Stimulated activated CD4-positive, alpha-beta T cell treated with anti-CD3 and anti-CD28 coated beads, TNF-alpha, amount 100 ng/mL, for 1 hour (primary cell): Measurements from ENCODE around the gene ALG3.
"Not testable (repeated sequence)": the region's sequence is repeated elsewhere in the genome, so short reads cannot be mapped to it uniquely, and the experiment has no call there.

Experiments
- DNase-seq, 3 donors: peaks; one replicate each; pipeline ENCODE4 v3.0.0-alpha.2; 2020; ENCODE audit warnings: low read depth in 3 of 3, low spot score in 1 of 3

ALG3 gene

DNA sequence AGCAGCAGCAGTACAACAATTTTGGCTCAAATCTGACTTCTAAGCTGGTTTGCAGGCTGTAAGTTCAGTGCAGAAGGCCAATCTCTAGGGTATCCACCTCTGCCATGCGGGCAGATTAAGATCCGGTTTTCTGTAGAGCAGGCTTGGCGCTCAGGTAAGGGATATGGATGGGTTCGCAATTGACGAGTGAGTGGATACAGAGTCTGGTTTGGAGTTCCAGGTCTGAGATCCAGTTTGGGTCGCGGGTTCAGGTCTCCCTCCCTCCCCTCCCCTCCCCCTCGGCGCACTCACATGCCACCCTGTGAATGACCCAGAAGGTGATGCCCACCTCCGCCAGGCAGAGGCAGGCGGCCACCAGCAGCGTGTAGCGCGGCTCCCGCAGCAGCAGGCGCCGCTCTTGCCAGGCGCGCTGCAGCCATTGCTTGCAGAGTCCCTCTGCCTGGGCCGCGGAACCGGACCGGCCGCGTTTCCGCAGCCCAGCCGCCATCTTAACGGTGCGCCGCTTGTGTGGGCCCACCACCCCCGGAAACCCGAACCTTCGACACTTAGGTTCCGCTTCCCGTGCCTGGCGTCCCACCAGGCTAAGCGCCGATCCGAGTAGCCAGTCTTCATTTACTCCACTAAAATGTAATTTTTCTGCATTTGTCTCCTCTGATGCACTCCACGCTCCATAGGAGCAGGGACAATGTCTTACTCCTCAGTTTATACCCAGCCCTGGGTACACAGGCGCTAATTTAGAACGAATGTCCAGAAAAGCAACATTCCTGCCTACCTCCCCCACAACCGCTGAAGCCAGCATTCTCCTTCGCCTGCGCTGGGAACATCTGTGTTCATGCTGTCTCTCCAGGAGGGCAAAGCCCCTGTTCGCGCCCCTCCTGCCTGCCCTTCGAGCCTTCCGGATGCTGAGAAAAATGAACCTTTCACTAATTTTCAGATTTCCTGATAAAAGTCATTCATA lies at the start of gene ALG3:
Gene ALG3, minus strand, starts transcription at position 509 of the 958 bp plus-strand sequence. Its CDS starts 22 bp downstream, at position 487.
- peak; percentile 65 to 84 (median 77) for DNase-seq

DNA sequence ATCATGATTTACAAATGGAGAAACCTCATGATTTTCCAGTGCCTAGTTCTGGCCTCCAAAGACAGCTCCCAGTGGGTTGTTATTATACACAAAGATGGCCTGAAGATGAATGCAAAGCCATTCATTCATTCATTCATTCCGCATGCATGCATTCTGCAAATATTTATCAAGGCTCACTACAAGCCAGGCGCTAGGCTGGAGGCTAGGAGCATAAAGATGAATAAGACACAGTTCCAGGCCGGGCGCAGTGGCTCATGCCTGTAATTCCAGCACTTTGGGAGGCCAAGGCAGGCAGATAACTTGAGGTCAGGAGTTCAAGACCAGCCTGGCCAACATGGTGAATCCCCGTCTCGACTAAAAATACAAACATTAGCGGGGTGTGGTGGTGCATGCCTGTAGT lies 47.9 kb upstream of the ALG3 start:
- no peak for DNase-seq

DNA sequence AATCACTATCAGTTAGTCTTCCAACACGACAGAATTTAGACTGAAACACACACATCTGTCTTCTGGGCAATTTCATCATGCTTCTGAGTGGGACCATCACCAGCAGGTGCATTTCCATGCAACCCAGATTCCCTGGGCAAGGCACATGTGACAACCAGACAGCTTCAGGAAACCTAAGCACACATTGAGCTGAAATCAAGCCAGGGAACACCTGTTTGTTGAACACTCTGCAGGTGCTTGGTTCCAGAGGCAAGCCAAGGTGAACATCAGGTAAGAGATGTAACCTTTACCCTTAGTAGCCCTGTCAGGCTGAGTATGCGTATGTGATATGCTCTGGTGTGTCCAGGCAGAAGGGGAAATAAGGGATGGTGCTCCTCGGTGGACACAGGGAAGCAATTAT lies 47.0 kb upstream of the ALG3 start:
- no peak for DNase-seq

DNA sequence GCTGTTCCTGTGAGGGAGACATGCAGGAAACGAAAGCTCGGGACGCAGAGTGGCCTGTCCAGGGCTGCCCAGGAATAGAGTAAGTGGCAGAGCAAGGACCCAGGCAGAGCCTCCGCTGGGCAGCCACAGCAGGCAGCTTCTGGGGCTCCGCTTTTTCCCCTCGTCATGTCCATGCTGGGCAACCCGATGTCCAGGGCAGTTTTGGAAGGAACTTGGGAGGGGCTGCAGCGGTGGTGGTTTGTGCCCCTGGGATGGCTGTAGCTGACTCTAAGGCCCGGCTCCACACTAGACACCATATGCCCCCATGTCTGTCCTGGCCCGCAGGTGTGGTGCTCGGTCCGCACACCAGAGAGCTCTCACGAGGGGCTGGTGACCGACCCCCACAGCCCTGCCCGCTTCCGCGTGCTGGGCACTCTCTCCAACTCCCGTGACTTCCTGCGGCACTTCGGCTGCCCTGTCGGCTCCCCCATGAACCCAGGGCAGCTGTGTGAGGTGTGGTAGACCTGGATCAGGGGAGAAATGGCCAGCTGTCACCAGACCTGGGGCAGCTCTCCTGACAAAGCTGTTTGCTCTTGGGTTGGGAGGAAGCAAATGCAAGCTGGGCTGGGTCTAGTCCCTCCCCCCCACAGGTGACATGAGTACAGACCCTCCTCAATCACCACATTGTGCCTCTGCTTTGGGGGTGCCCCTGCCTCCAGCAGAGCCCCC lies 43.1 kb upstream of the ALG3 start:
- no peak for DNase-seq

DNA sequence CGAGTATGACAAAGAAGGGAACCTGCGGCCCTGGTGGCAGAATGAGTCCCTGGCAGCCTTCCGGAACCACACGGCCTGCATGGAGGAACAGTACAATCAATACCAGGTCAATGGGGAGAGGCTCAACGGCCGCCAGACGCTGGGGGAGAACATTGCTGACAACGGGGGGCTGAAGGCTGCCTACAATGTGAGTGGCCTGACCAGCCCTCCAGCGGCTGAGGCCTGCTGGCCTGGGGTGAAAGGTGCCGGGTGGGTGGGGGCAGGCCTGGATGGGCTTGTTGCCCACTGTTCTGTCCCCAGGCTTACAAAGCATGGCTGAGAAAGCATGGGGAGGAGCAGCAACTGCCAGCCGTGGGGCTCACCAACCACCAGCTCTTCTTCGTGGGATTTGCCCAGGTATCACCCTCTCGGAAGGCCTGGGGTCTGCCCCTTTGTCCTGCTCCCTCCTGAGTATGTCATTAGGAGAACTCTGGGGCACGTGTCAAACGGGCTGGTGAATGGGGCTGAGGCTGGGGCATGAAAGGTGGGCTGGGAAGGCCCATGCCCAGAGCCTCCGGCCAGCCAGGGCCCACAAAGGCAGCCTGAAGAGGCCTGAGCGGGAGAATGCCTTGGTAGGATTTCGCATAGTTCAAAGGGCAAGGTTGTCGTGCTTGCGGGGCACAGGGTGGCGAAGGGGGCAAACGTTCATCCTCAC lies 42.4 kb upstream of the ALG3 start:
- DNase-seq, result no peak

DNA sequence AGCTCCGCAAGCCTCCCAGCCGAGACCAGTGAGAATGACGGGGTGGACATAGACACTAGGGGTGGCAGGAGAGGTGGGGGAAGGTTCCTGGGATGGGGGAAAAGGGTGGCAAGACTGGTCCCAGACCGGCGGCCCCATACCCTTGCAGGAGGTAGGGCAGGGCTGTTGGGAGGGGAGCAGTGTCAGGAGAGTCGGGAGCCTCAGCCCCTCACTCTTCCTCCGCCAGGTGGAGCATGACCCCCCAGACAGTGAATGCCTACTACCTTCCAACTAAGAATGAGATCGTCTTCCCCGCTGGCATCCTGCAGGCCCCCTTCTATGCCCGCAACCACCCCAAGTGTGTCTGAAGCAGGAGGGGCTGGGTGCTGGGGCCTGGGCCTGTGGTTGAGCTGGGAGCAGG lies 41.6 kb upstream of the ALG3 start:
- DNase-seq, result no peak

DNA sequence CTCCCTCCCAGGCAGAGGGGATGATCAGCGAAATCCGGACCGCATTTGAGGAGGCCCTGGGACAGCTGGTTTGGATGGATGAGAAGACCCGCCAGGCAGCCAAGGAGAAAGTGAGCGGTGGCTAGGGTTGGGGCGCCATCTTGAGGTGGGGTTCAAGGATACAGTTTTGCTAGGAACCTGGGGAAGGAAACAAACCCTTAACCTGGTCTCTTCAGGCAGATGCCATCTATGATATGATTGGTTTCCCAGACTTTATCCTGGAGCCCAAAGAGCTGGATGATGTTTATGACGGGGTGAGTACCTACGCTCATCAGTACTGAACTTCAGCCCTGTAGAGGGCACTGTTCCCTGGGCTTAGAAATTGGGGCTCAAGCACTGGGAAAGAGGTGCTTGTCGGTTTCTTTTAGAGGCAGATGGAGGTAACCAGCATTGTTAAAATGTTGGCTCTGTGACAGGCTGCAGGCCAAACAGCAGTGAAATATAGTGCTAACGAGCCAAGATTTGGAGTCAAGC lies 40.7 kb upstream of the ALG3 start:
- DNase-seq, result peak in 2 of 3 donors; percentile 20 to 61

DNA sequence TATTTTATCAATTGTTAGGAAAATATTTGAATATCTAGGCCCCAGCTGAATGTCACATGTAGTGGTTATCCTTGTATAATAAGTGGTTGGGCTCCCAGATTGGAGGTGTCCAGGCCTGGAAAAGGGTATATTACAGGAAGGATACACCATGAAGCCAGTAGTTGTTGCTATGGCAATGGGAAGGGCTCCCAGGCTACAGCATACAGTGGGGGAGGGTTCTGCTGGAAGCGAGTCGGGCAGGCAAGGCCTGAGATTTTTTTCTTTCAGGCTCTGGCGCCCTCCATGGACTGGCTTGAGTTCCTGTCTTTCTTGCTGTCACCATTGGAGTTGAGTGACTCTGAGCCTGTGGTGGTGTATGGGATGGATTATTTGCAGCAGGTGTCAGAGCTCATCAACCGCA lies 35.9 kb upstream of the ALG3 start:
- DNase-seq, result no peak

DNA sequence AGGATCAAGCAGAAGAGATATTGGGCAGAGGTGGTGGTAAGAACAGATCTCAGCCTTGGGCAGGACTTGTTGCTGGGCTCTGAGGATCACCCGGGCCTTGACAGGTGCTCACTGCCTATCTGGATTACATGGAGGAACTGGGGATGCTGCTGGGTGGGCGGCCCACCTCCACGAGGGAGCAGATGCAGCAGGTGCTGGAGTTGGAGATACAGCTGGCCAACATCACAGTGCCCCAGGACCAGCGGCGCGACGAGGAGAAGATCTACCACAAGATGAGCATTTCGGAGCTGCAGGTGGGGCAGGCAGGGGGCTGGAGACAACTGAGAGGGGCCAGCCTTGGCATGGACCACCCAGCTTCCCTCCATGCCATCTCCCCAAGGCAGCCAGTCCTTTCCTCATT lies 34.9 kb upstream of the ALG3 start:
- no peak for DNase-seq

DNA sequence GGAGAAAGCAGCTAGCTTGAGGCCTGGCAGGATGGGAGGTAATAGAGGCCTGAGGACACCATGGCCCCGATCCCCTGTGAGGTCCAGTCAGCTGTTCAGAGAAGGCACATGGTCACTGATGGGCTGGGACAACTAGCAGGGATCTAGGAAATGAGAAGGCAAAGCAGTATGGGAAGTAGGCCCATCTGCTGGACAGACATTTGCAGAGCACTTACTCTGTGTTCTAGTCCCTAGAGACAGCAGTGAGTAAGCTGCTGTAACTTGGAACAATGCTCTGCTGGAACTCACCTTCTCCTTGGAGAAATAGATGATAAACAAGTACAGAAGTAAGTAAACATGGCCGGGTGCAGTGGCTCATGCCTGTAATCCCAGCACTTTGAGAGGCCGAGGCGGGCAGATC lies 34.2 kb upstream of the ALG3 start:
- DNase-seq, result no peak

DNA sequence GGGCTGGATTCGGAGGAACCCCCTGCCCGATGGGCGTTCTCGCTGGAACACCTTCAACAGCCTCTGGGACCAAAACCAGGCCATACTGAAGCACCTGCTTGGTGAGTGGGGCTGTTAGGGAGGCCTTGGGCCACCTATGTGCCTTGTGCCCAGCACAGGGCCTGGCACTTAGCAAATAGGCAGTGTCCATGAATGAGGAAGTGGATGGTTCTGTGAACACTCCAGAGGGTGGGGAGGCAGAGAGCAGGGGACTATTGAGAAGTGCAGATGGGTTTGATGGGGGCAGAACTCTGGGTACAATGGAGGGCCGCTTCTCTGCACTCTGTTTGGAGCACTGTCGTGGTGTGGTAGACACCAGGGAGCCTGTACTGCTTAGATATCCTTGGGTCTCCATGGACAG lies 28.6 kb upstream of the ALG3 start:
- no peak for DNase-seq

DNA sequence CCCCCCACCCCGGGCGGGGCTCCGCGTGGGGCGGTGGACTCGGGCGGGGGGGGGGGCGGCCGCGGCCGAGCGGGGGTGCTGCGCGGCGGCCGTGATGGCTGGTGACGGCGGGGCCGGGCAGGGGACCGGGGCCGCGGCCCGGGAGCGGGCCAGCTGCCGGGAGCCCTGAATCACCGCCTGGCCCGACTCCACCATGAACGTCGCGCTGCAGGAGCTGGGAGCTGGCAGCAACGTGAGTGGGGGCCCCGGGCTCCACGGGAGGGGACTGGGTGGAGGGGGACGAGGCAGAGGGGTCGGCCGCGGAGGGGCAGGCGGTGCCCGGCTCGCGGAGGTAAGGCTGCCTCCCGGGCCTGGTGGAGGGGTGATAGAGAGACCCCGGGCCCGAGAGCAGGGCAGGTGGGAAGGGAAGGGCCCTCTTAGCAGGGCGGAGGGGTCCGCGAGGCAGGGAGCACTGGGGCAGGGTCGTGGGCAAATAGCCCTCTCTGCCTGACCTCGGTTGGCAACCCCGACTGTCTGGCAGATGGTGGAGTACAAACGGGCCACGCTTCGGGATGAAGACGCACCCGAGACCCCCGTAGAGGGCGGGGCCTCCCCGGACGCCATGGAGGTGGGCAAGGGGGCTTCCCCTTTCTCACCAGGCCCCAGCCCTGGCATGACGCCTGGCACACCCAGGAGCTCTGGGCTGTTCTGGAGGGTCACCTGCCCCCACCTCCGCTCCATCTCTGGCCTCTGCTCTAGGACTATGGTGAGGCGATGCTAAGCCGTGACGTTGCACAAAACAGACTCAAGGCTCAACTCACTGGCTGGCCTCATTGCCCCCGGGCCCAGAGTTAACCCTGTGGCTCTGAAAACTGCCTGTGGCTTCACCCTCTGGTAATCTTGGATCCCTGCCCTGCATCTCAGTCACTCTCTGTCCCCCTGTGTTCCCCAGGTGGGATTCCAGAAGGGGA lies 27.5 kb upstream of the ALG3 start, which contains the start of gene ECE2:
Gene ECE2, plus strand, starts transcription at position 62 of the 950 bp plus-strand sequence. Its CDS starts 132 bp downstream, at position 194.
- DNase-seq, result no peak

DNA sequence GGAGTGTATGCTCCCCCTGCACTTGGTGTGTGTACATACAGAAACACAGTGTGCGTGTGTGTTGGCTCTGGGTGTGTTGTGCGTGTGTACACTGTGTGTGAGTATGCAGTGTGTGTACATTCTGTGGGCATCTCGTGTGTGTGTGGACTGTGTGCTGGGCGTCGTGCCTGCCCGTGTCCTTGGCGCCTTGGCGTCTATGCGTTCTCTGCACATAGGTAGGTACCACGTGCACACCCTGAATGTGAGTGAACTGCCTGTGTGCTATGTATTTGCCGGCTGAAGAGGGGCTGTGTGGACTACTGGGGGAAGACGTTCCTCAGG lies 26.6 kb upstream of the ALG3 start:
- no peak for DNase-seq

DNA sequence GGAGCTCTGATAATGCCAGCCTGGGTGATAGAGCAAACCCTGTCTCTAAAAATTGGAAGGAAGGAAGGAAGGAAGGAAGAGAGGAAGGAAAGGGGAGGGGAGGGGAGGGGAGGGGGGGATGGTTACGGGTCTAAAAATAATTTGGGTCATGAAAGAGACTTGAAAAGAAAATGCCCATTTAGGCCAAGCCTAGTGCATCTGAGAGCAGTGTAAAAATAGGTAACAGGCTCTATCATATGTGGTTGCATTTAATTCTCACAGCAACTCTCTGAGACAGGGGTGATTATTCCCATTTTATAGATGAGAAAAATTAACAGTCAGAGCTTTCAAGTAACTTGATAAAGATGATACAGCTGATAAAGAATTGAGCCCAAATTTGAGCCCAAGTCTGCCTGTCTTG lies 23.5 kb upstream of the ALG3 start:
- DNase-seq, result no peak

DNA sequence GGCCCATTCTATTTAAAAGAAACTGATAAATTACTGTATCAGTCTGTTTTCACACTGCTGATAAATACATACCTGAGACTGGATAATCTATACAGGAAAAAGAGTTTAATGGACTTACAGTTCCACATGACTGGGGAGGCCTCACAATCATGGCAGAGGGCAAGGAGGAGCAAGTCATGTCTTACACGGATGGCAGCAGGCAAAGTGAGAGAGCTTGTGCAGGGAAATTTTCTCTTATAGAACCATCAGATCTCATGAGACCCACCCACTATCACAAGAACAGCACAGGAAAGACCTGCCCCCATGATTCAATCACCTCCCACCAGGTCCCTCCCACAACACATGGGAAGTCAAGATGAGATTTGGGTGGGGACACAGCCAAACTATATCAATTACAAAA lies 18.5 kb upstream of the ALG3 start:
- DNase-seq, result not testable (repeated sequence)

DNA sequence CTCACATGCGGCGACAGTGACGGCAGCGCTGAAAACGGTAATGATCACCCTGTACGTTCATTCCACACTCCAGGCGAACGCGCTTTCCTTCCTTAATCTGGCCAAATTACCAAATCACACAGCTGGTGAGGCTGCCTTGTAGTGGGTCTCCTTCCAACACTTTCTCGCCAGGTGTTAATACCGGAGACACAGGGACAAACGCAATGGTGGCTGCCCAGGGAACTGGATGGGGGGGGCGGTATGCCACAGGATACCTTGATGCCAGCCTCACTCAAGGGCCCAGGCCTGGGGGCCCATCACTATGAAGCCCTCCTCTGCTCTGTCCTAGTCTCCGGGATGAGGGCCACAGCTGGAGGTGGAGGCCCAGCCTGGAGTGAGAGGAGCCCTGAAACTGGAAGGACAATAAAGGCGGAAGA lies 14.0 kb upstream of the ALG3 start:
- DNase-seq, result no peak

DNA sequence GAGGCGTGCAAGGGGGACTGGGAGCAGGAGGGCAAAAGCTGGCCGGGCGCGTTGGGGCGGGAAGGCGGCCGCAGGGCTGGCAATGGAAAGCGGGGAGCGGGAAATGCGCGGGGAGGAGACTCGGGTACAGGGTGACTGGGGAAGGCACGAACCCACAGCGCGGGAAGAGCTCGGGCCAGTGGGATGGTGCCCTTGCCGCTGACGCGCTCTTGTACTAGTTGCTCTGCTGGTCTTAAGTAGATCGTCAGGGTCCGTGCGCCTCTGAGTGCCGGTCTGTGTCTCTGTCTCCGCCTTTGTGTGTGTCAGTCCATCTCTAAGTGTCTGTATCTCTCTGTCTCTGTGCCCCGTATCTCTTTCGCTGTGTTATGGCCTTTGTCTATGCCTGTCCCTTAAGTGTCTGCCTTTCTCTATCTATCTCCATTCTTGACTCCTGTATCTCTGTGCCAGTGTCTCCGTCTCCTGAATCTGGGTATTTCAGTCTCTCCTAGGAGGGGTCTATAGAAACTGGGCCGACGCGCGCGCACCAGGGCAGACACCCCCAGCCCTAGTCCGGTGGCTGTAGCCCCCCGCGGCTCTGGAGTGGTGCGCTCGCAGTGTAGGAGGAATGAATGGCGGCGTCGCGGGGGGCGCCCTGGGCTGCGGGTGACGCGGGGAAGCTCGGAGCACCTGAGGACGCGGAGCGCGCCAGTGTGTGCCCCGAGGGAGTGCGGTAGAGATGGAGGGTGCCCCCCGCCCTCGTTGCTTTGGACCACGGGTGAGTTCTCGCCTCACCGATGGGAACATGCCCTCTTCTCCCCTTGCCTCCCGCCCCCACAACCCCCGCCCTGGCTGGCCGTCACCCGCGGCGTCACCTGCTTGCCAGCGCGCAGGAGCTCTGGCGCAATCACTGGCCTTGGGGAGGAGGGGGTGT lies 13.3 kb upstream of the ALG3 start:
- DNase-seq, result no peak

DNA sequence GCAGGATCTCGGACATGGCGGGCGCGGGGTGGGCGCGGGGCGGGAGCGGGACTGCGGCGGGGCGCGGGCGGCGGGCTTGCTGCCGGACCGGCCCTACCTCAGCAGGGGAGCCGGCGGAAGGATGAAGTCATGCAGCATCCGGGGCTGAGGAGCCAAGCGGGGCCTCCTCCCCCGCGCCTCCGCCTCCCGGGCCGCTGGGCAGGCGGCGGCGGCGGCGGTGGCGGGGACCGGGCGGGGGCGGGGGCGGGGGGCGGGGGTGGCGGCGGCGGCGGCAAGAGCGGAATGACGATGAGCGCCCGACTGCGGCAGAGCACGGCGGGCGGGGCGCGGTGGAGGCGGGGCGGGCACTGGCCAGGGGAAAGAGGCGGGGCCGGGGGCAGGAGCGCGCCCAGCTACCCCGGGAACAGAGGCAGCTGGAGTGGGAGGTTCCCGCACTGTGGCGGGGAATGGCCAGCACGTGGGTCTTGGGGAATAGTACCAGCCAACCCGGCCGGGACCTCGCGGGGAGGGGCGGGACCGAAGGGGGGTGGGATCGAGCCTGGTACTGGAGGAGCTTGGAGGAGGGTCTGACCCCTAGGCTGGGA lies 12.6 kb upstream of the ALG3 start, which contains the start of gene CAMK2N2:
Gene CAMK2N2, minus strand, starts transcription at position 284 of the 584 bp plus-strand sequence. Its CDS starts 268 bp downstream, at position 16.
- DNase-seq, result no peak
